Large intestine (tissue), 3 donors: Measurements from ENCODE around the gene ZFR2. TPM values are rescaled to one million over a fixed set of nuclear protein-coding genes. Genes with fewer than 3 reads are reported as not detected.

ENCODE experiments used
- DNase-seq, 2 donors: peaks; one replicate each; pipeline versions ENCODE4 v3.0.0 to v3.0.0-alpha.2; 2013
- H3K27ac ChIP-seq: one replicate; pipeline ENCODE4 v1.5.1; 2013; ENCODE audit warnings: low read length
- H3K27me3 ChIP-seq: 2 replicates; pipeline ENCODE4 v1.6.1; 2013; ENCODE audit warnings: low read length; ENCODE audit not compliant: control insufficient read depth, insufficient read depth
- H3K36me3 ChIP-seq: 2 replicates; pipeline ENCODE4 v1.6.1; 2013; ENCODE audit warnings: low read length; ENCODE audit not compliant: control insufficient read depth, insufficient read depth
- H3K4me1 ChIP-seq: one replicate; pipeline ENCODE4 v1.6.1; 2013; ENCODE audit warnings: low read length; ENCODE audit not compliant: control insufficient read depth, insufficient read depth
- H3K4me3 ChIP-seq: one replicate; pipeline ENCODE4 v1.5.1; 2013; ENCODE audit warnings: low read length
- H3K9me3 ChIP-seq: one replicate; pipeline ENCODE4 v1.6.1; 2013; ENCODE audit warnings: mild to moderate bottlenecking, low read depth, low read length, moderate library complexity; ENCODE audit not compliant: control insufficient read depth
- WGBS: methylation state at CpG from one replicate; pipeline ENCODE4 v1.1.5; 2013; ENCODE audit warnings: low lambda C conversion rate; ENCODE audit not compliant: insufficient coverage; 5-methylcytosine and 5-hydroxymethylcytosine counted together
- polyA plus RNA-seq: library from polyadenylated mRNA; unstranded; fragments of 120-200 nt; gene quantifications from one replicate; pipeline ENCODE4 v1.2.1, GENCODE V29; 2013

The ZFR2 gene
- polyA plus RNA-seq, 1 donor: 1.8 TPM

GRCh38 chr19:3781603-3782002 is 87.2 kb downstream of the ZFR2 start:
- H3K4me3 ChIP-seq: no peak overlapping the region
- peaks cover 30% of the 10 kb centered on the region for H3K9me3 ChIP-seq
- H3K36me3 ChIP-seq: no peaks in the 10 kb centered on the region
- H3K27ac ChIP-seq: no peak overlapping the region
- H3K27me3 ChIP-seq: peaks cover 23% of the 10 kb centered on the region
- DNase-seq: no peak
- no peaks in the 10 kb centered on the region for H3K4me1 ChIP-seq
- no CpG with 5 or more reads among the region's 2 CpGs for WGBS

DNA sequence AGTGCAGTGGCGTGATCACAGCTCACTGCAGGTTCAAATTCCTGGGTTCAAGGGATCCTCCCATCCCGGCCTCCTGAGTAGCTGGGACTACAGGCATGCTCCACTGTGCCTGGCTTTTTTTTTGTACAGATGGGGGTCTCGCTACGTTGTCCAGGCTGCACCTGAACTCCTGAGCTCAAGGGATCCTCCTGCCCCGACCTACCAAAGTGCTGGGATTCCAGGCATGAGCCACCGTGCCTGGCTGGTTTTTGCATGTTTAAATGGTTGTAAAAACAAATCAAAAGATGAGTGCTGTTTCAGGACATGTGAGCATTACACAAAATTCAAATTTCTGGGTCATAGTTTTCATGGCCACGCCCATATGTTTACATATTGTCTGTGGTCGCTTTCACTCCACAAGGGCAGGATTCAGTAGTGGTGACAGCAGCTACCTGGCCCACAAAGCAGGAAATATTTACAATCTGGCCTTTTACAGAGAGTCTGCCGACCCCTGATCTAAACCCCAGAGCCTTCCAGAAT is 88.0 kb downstream of the ZFR2 start:
- 100% methylated on average over 1 of the region's 9 CpGs for WGBS
- H3K27ac ChIP-seq: no peak overlapping the region
- no peaks in the 10 kb centered on the region for H3K4me1 ChIP-seq
- H3K36me3 ChIP-seq: no peaks in the 10 kb centered on the region
- H3K4me3 ChIP-seq: no peak overlapping the region
- DNase-seq: no peak
- H3K9me3 ChIP-seq: peaks cover 30% of the 10 kb centered on the region
- H3K27me3 ChIP-seq: peaks cover 21% of the 10 kb centered on the region

GRCh38 chr19:3778899-3779723 is 89.7 kb downstream of the ZFR2 start:
- Histone ChIP-seq H3K4me3 (no peak overlapping the region), H3K27ac (no peak overlapping the region), H3K4me1 (no peaks in the 10 kb centered on the region), H3K27me3 (peaks cover 5% of the 10 kb centered on the region), H3K9me3 (peaks cover 30% of the 10 kb centered on the region), H3K36me3 (no peaks in the 10 kb centered on the region)
- no peak for DNase-seq
- WGBS: no CpG with 5 or more reads among the region's 44 CpGs

- Histone ChIP-seq H3K4me3 (no peak overlapping the region), H3K27me3 (no peaks in the 10 kb centered on the region), H3K27ac (no peak overlapping the region), H3K4me1 (no peaks in the 10 kb centered on the region), H3K9me3 (peaks cover 28% of the 10 kb centered on the region), H3K36me3 (no peaks in the 10 kb centered on the region)
- no CpG with 5 or more reads among the region's 37 CpGs for WGBS
- DNase-seq: no peak
Measured at GRCh38 chr19:3778104-3778867, 90.6 kb downstream of the ZFR2 start.

DNA sequence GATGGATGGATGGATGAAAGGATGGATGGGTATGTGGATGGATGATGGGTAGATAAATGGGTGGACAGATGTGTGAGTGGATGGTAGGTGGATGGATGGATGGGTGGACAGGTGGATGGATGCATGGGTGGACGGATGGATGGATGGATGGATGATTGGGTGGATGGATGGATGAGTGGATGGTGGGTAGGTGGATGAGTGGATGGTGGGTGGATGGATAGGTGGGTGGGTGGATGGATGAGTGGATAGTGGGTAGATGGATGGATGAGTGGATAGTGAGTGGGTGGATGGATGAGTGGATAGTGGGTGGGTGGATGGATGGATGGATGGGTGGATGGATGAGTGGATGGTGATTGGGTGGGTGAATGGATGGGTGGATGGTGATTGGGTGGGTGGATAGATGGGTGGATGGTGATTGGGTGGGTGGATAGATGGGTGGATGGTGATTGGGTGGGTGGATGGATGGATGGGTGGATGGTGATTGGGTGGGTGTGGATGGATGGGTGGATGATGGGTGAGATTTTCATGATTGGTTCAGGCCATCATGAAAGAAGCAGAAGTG is 92.3 kb downstream of the ZFR2 start:
- Histone ChIP-seq H3K4me3 (no peak overlapping the region), H3K9me3 (peaks cover 14% of the 10 kb centered on the region), H3K27me3 (no peaks in the 10 kb centered on the region), H3K36me3 (no peaks in the 10 kb centered on the region), H3K27ac (no peak overlapping the region), H3K4me1 (no peaks in the 10 kb centered on the region)
- DNase-seq: no peak
- WGBS: 100% methylated on average over 1 of the region's 1 CpG

- no CpG with 5 or more reads among the region's 5 CpGs for WGBS
Measured at GRCh38 chr19:3775831-3776230, 93.0 kb downstream of the ZFR2 start.

GRCh38 chr19:3775374-3775711 is 93.5 kb downstream of the ZFR2 start:
- H3K27ac ChIP-seq: no peak overlapping the region
- no CpG with 5 or more reads among the region's 2 CpGs for WGBS

More at GRCh38 chr19:3775831-3776230, 93.0 kb downstream of the ZFR2 start:
- Histone ChIP-seq H3K36me3 (no peaks in the 10 kb centered on the region), H3K27me3 (no peaks in the 10 kb centered on the region), H3K27ac (no peak overlapping the region), H3K4me3 (no peak overlapping the region), H3K9me3 (peaks cover 11% of the 10 kb centered on the region), H3K4me1 (no peaks in the 10 kb centered on the region)
- DNase-seq: no peak

DNA sequence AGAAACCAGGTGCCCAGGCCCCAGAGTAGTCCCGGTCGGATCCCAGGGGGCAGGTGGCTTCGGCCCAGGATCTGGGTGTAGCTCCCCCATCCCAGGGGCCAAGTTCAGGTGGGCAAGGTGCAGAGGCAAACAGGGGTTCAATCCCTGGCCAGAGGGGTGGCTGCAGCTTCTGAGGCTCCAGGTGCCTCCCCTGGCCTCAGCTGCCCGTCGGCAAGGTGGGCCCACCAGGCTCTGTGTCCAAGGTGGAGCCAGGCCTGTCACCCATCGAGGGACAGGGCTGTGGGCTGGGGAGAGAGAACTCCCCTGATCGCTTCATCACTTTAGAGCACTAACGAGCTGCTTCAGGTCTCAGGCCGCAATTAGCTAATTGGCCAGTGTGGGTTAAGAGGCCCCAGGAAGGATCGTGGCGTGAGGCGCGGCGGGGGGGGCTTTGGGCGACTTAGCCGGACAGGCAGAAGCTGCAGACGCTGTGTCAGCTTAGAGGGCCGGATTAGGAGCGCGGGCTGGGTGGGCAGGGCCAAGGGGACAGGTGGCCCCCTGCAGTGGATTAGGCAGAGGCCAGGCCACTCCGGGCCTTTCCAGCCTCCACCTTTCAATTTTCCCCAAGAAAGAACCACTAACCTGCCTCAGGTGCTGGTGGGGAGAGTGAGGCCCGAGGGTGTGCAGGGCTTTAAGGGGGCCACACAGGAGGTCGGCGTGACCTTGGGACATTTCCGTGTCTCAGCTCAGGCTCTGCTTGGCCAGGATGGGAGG is 94.0 kb downstream of the ZFR2 start:
- no peaks in the 10 kb centered on the region for H3K36me3 ChIP-seq
- H3K27me3 ChIP-seq: no peaks in the 10 kb centered on the region
- H3K4me1 ChIP-seq: no peaks in the 10 kb centered on the region
- H3K27ac ChIP-seq: no peak overlapping the region
- WGBS: no CpG with 5 or more reads among the region's 25 CpGs
- no peak for DNase-seq
- H3K9me3 ChIP-seq: peaks cover 8% of the 10 kb centered on the region
- no peak overlapping the region for H3K4me3 ChIP-seq

More at GRCh38 chr19:3775374-3775711, 93.5 kb downstream of the ZFR2 start:
- Histone ChIP-seq H3K27me3 (no peaks in the 10 kb centered on the region), H3K9me3 (peaks cover 8% of the 10 kb centered on the region), H3K36me3 (no peaks in the 10 kb centered on the region), H3K4me1 (no peaks in the 10 kb centered on the region), H3K4me3 (no peak overlapping the region)
- DNase-seq: no peak

- Histone ChIP-seq H3K27me3 (no peaks in the 10 kb centered on the region), H3K9me3 (peaks cover 5% of the 10 kb centered on the region), H3K36me3 (no peaks in the 10 kb centered on the region), H3K27ac (no peak overlapping the region), H3K4me3 (no peak overlapping the region), H3K4me1 (no peaks in the 10 kb centered on the region)
- WGBS: no CpG with 5 or more reads among the region's 12 CpGs
- no peak for DNase-seq
Measured at GRCh38 chr19:3773814-3774515, 94.9 kb downstream of the ZFR2 start.
